A204.1 (cell line): Measurements from ENCODE around the gene CDCP1.

ENCODE experiments used
- FAIRE-seq: peaks from 2 replicates; lab custom pipeline; 2012; peaks lifted over from hg19 to GRCh38; lab: Jason Lieb, UNC

The CDCP1 gene

DNA sequence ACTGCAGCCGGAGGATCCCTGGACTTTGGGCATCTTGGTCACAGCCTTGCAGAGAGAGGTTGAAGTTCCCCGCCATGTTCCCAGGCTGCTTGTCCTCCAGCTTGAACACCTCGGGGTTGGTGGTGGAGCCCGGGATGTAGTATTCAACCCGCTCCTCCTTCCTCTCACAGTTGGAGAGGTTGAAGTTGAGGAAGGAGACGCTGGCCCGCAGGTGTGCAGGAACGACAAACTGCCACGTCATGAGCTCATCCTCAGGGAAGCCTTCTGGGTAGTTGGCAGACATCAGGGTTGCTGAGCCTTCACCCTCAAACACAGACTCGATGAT lies 35.7 kb downstream of the CDCP1 start:
- FAIRE-seq, result no peak

DNA sequence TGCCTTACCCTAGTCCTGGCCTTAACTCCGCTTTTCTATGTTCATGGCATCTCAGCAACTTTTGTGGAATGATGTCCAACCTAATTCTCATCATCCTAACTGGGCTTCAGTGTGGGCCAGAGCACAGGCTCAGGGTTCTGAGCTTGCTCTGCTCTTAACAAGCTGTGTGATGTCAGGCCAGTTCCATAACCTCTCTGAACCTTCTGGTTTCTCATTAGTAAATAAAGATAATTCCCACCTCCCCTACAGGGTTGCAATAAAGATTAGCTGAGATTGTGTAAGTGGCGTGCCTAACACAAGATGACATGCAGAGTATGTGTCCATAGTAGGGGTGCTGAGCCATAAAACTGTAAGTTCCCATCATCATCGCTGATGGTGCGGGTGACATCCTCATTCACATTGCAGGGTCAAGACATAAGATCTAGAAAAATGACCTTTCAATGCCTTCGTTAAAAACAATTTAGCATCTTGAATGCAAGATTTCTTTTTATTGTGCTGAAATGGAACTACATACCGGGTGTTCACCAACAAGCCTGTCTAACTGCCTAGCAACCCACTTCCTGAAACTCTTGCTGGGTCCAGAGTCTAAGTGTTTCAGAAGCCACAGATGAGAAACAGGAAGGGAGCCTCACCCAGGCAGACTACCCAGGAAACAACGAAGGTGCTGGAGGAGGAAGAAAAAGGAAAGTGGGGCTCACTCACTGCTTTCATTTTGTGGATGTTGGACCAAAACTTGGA lies 36.2 kb downstream of the CDCP1 start:
- no peak for FAIRE-seq

DNA sequence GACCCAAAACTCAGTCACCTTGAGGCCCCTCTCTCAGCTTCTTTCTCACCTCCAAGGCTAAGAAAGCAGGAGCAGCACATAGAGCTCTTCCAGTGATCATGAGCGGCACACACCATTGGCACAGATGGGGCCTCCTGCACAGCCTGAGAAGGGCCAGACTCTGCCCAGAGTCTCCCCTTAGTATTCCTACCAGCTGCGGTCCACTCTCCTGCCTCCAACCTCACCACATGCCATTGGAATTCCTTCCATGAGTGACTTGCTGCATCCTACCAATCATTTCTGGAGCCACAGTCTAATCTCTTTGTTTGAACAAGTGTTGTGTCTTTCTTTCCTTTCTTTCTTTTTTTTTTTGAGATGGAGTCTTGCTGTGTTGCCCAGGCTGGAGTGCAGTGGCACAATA lies 39.3 kb downstream of the CDCP1 start:
- no peak for FAIRE-seq

DNA sequence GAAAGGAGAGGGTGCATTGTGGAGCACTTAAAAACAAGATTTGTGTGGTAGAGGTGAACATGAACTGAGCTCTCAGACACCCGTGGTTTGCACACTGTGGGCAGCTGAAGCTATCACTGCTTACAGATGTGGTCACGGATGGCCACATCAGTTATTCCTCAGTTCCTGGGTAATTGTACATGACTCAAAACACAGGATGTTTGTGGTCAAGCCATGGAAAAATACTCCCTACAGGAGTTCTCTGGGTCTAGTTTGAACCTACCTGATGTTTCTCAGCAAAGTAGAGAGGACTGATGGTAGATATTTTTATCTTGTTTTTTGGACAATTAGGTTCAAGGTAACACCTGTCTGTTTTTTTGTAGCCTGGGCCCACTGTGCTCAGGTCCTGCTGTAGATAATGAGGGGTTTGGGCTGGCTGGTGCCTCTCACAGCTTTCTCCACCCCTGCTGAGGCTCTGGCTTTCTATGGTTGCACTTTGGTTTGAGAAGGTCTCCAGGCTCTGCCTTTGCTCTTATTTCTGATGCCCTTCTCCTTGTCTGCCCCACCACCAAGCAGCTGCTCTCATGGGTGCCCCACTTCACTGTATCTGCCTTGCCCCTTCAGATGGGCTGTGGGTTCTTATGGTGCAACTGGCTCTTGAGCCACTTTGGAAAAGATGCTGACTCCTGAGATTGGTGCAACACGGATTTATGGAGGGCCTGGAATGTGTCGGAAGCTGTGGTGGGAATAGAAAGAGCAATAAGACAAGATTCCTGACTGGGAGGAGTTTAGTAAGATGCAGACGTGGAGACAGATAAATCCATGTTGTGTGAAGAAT lies 40.1 kb downstream of the CDCP1 start:
- no peak for FAIRE-seq

DNA sequence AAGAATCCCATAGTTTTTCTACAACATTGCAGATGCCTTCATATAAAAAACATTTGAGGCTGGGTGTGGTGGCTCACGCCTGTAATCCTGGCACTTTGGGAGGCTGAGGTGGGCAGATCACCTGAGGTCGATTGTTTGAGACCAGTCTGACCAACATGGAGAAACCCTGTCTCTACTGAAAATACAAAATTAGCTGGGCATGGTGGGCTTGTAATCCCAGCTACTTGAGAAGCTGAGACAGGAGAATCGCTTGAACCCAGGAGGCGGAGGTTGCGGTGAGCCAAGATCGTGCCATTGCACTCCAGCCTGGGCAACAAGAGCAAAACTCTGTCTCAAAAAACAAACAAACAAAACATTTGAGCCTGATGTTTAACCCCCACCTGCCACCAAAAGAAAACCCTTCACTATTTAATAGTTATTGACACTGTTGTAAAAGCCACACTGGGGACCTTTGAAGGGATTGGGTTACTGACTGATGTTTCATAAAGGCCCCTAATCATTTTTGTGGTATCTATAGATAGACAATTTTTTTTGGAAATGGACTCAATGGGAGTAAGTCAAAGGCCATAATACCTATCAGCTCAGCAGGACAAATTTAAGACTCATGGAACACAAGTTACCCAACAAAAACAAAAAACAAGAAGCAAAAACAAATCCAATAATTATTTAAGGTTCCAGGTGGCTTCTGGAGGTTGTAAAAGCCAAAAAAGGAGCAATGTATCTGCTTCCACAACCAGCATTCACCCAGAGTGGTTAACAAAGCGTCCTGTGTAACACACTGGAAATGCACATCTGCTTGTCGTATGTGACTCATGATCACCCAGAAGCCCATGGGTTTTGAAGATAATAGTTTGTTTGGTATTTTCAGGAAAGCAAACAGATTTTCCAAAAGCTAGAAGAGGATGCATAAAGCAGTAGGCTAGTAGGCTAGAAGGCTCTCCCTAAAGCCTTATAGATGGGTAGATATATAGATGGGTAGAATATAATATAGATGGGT lies 41.2 kb downstream of the CDCP1 start:
- no peak for FAIRE-seq

DNA sequence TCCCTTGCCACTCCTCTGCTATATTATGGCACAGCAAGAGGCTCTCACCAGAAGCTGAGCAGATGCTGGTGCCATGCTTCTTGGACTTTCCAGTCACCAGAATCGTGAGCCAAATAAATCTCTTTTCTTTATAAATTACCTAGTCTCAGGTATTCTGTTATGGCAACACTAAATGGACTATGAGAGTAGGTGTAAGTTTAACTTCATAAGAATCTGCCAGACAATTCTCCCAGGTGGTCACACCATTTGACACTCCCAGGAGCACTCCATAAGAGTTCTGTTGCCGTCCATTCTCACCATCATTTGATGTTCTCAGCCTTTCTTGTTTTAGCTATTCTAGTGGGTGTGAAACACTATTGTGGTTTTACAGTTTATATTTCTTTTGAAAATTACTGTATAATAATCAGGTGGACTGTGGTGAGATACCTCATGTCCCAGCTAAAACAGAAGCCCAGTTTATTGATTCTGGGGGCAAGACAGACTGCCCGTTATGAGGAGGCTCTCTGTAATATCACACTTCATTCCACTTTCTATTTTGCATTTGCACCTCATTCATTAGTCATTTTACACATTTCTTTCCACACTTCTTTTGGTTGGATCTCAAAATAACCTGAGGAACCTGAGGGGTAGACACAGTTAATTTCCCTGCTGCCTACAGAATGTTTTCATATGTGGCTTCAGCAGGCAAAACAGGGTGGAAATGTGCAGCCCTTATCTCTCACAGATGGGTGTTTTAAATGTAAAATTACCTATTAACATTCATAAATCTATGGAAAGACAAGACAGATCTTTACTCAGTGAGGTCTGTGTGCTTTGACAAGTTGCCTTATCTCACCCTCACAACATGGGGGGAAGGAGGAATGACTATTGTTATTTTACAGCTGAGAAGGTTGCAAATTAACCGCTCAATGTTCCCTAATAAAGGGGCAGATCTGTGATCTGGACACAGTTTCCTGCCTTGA lies 42.1 kb downstream of the CDCP1 start:
- no peak for FAIRE-seq

DNA sequence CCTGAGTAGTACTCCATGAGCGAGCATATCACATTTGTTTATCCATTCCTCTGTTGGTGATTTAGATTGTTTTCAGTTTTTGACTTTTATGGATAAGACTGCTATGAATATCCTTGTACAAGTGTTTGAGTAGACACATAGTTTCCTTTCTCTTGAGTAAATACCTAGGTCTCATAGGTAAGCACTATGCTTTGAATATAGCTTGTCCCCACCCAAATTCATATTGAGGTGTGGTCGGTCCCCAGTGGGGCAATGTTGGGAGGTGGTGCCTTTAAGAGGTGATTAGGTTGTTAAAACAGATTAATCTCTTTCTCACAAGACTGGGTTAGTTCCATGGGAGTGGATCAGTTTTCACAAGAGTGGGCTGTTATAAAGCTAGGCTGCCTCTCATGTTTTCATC lies 42.8 kb downstream of the CDCP1 start:
- FAIRE-seq, result no peak

DNA sequence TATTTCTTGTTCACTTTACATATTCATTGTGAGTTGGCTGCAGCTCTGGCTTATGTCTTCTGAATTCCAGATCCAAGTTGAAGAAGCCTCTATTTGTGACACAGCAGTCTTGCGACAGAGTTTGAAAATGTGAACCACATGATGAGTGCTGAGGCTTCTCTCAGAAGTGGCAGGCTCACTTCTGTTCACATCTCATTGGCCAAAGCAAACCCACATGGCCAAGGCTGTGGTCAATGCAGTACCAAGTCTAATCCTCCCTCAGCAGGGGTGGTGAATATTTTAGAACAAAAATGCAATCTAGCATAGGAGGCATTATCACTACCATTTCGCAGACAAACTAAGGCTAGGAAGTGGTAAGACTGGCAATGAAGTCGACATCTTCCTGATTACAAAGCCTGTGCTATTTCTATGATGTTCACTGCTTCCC lies 45.2 kb downstream of the CDCP1 start:
- no peak for FAIRE-seq

DNA sequence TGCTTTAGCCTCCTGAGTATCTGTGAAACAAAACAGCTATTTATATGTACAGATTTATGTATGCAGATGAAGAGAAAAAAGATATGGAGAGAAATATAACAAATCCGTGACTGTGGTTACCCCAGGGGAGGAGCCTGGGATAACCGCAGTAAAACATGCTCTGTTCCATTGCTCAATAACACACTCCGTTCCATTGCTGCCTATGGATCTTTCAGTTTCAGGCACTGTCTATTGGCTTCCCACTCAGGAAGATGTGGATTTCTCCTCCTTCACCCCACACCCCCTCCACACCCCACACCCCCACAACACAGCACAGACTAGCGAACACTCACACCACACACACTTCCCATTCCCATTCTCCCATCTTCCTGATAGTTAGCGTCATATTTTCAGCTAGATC lies 47.9 kb downstream of the CDCP1 start:
- no peak for FAIRE-seq

DNA sequence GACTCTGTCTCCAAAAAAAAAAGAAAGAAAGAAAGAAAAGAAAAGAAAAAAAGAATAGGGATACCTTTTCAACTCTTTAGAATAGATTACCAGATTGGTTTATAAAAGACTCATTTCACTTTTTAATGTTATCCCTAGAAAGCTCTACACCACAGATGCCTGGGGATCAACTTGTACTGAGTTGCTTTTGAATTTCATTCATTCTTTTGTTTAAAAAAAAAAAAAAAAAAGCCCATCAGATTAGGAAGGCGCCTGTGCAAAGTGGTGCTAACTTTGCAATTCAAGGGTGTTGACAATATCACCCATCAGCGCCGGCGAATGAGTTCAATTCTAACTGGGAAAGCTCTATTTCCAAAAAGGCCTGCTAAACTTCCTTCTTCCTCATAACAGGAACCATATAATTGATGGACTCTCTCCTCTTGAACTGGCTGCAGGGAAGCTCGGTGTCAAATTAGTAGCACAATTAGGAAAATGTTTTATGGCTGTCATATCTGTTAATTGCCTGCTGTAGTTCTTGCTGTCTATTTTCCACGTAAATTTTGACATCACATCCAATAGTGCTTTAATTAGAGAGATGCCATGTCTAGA lies 48.8 kb downstream of the CDCP1 start:
- no peak for FAIRE-seq

DNA sequence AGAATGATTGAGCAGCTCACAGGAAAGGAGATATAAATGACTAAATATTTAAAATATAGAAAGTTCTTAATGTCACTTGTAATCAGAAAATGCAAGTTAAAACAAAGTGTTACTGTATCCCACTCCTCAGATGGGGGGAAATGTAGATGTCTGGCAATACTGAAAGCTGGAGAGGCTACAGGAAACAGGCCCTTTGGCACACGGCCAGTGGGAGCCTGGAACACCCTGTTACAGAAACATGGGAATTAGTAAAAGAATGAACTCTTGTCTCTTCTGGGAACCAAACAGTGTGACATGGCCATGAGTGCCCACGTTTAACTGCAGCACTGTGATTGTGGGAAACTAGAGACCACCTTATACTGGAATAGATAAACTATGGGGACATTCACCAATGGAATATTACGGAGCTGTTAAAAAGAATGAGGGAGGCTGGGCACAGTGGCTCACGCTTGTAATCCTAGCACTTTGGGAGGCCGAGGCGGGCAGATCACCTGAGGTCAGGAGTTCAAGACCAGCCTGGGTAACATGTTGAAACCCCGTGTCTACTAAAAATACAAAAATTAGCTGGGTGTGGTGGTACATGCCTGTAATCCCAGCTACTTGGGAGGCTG lies 50.2 kb downstream of the CDCP1 start:
- no peak for FAIRE-seq

DNA sequence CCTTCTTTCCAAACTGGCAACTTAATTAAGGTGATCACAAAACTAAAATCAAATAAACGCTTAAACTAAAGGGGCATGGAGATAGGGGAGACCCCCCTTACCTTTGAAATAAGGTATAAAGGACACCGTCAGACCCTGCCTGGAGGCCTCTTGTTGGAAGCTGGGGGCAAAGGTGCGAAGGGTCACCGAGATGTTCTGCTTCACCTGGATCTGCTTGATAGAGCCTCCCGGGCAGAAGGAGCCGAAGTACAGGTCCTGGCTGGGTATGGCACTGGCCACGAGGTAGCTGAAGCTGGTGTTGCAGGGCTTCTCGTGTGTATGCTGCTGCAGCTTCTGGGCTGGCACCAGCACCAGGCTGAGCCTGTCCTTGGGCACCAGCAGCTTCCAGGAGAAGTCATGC lies 53.0 kb downstream of the CDCP1 start:
- FAIRE-seq, result no peak

DNA sequence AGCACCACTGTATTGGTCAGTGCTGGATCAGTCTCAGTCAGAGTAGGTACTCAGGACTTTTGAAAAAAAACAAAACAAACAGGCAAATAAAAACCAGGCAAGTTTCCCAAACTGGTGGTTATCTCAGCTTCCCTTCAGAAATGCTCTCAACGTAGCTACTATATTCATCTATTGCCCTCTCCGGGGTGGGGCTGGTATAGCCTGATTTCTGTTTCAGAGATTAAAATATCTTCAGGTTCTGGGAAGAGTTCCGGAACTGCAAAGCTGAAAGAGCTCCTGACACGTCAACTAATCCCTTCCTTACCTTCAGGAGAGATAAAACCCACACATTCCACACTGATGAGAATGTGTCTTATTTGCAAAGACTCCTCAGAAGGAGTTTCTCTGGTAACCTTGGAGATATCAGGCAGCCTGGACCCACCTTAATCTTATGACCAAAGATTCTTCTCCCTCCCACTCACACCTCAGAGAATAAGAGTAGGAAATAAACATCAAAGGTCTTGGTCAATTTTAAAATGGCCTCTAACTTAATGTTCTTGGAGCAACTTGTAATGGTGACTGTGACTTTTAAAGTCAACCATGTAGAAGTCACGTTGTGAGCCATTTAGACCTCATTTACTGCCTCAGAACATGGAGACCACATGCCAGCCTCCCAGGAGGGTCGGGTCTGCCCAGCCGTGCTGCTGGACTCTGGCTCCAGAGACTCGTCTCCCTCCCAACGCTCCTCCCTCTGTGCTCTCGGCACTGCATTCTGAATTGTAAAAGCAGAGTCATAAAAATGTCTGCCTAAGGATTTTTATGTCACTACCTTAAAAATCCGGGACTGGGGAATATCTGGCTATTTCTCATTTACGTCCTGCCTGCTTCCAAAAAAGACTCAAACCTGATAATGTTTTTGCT lies 53.8 kb downstream of the CDCP1 start:
- FAIRE-seq, result no peak

DNA sequence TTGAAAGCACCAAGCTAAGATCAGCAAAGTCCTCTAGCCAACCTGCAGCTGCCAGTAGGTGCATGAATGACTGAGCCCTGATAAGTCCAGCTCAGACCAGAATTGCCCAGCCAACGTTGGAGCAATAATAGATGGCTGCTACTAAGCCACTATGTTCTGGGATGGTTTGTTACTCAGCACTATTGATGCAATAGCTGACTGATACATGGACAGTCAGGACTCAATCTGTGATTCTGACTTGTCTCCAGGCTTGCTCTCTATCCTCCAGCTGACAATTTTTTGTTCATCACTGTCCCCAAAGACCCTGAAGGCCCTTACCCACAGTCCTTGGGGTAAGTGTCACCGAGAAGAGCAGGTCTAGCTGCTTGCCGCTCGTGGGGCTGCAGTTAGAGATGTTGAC lies 55.3 kb downstream of the CDCP1 start:
- no peak for FAIRE-seq

DNA sequence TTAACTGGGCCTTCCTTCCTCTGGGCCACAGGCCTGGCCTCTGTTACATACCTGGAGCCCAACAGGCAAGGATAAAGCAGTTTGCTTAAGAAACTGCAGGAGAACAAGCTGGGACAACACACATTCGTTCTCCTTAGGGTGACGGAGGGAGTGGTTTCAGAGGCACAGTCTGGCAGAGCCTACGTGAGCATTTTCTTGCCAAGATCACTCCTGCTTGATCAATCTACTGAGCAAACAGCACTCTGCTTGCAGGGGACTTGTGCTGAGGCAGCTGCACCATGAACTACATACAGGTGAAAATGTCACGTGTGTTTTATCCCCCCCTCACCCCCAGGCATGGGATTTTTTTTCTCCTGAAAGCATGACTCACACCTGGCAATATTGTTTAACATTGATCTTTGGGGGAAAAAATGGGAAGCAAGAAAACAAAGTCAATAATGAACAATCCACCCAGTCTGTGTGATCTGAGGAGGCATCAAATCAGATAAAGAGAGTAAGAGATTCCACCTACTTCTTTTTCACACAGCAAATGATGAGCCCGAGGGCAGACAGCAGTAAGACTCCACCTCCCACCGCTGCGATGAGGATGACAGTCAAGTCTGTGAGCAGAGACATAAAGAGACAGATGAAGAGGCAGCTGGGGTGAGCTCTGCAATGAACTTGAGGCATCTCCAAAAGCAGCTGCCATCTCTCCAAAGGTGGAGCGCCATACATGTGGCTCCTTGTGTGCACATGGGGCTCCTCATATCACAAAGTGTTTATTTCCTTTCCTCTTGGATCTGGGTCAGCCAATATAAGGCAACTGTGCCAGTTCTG lies 57.4 kb downstream of the CDCP1 start:
- FAIRE-seq, result no peak

DNA sequence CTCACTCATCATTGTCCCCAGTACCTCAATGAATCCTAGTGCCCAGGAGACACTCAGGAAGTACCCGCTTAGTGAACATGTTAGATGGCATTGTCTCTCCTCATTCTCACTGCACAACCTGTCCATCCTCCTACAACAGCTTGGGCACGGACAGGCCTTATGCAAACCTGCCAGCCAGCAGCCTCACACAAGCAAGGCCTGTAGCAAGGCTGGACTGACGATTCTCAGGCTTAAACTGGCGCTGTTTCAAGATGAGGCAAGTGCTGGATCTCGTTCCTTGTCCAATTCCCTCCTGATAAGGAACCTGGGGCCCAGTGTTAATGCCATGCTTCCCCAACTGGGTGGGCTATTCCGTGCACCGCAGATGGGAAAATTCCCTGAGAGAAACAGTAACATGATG lies 59.0 kb downstream of the CDCP1 start:
- no peak for FAIRE-seq

DNA sequence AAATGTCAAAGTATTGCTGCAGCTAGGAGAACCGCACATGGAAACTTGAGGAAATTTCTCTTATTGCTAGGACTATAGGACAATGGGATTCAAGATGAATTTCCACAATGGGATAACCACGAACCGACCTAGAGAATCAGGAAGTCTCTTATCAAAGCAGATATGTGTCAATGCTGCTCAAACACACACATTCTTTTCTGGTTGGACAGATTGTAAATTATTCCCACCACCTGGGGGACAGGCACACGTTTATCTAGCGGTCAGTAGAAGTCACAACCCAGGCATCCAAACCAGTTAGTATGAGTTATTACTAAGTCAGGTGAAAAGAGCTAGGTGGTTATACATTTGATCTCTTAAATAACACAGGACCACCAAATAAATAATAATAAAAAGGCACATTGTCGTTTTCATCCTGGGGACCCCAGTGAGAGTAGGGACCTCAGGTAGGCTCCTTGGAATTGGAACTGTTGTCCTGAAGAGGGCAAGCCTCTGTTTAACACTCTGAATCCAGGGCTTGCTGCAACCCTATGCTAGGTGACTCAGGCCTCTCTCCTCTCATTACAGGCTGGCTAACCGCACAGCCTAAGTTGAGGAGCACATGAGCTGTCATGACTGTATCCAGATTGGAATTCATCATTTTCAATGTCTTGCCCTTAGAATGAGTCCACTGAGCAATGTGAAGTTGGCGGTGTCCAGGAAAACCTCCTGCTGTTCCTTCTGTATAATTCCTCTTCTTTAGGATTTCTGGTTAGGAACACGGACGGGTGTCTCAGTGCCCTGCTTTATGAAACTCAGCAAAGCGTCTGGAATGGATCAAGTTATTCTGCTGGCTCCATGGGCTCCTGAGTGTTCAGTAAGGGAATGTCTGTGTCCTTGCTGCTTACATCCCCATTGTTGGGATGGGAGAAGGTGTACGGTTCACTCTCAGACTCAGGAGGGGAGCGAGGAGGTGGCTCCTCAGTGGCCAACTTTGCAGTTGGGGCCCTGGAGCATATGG lies 61.1 kb downstream of the CDCP1 start:
- FAIRE-seq, result no peak

DNA sequence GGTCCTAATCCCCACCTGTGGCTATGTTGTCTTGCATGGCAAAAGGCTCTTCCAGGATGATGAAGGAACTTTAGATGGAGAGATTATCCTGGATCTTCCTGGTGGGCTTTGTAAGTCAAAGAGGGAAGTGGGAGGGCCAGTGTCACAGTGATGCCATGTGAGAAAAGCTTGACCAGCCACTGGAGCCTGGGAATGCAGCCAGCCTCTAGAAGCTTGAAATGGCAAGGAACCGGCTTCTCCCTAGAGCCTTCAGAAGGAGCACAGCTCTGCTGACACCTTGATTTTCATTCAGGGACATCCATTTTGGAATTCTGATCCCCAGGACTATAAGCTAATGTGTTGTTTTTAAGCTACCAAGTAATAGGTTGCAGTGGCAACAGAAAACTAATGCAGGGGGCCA lies 61.8 kb downstream of the CDCP1 start:
- FAIRE-seq, result no peak
